K562 (cell line): ENCODE data around the gene DENND2A. TPM values are rescaled to one million over a fixed set of nuclear protein-coding genes. Genes with fewer than 3 reads are reported as not detected.

Experiments
- ATAC-seq: fragments of 200-7000 bp; cut with Tn5 transposase; 3 replicates; pipeline ENCODE4 v1.9.1; 2020; ENCODE audit warnings: moderate library complexity
- BruUV-seq: library from RNA; stranded (reverse); fragments of 400-500 nt; replicated peaks from 2 replicates; lab custom pipeline; 2021; lab: Mats Ljungman, UMichigan
- CTCF ChIA-PET: fragments of 300-600 bp; formaldehyde crosslinking; extraction: SDS; loops from one replicate; lab custom pipeline; 2021; ENCODE audit warnings: low intra/inter-chr PET ratio; lab: Yijun Ruan, JAX
- POLR2A ChIA-PET: fragments of 300-600, 350-650 bp; sonication (Branson Sonifier 250); formaldehyde crosslinking; extraction: SDS; loops from one replicate; lab custom pipeline; 2021; ENCODE audit warnings: antibody characterized with exemption, inconsistent platforms; lab: Yijun Ruan, JAX
- DNase-seq, 4 experiments: peaks; one replicate each; pipeline versions ENCODE4 v3.0.0 to v3.0.0-alpha.2; 2011 to 2018; ENCODE audit warnings: low spot score in 3 of 4, mixed read lengths in 3 of 4; ENCODE audit errors: extremely low read depth in 1 of 4
- FAIRE-seq: peaks from 2 replicates; lab custom pipeline; 2011; peaks lifted over from hg19 to GRCh38; lab: Jason Lieb, UNC
- H2AFZ ChIP-seq: 2 replicates; pipeline ENCODE4 v1.6.0; 2011; ENCODE audit warnings: low read depth, low read length, control low read depth, inconsistent platforms
- H3K27ac ChIP-seq: fragments of 200-600 bp; 3 replicates; pipeline ENCODE4 v1.8.0; 2011; ENCODE audit warnings: low read depth, mild to moderate bottlenecking, control low read depth, inconsistent platforms, low read length, moderate library complexity, mixed read lengths; ENCODE audit errors: extremely low read depth
- H3K27me3 ChIP-seq, 2 experiments: fragments of 300-600 bp in 1 of 2; 2 replicates in 1 of 2; 3 replicates in 1 of 2; pipeline versions ENCODE4 v1.6.0 to v1.8.0; 2011; ENCODE audit warnings: inconsistent platforms in 2 of 2, low read length in 2 of 2, mild to moderate bottlenecking in 1 of 2, mixed read lengths in 1 of 2, moderate library complexity in 1 of 2; ENCODE audit not compliant: control insufficient read depth in 2 of 2, insufficient read depth in 2 of 2
- H3K36me3 ChIP-seq: fragments of 300-600 bp; 3 replicates; pipeline ENCODE4 v1.8.0; 2011; ENCODE audit warnings: mild to moderate bottlenecking, low read length, inconsistent platforms; ENCODE audit not compliant: control insufficient read depth, insufficient read depth
- H3K4me1 ChIP-seq, 2 experiments: fragments of 200-600 bp in 1 of 2; replicated peaks in 1 of 2; 2 replicates in 1 of 2; 3 replicates in 1 of 2; pipeline versions ENCODE4 v1.5.1 to v1.8.0; 2011; ENCODE audit warnings: inconsistent platforms in 2 of 2, low read length in 2 of 2, mild to moderate bottlenecking in 1 of 2, mixed read lengths in 1 of 2, moderate library complexity in 1 of 2; ENCODE audit not compliant: control insufficient read depth in 2 of 2, insufficient read depth in 2 of 2
- H3K4me2 ChIP-seq: 2 replicates; pipeline ENCODE4 v1.6.1; 2011; ENCODE audit warnings: low read length, control low read depth, inconsistent platforms, mixed read lengths; ENCODE audit not compliant: insufficient read depth
- H3K4me3 ChIP-seq: fragments of 200-600 bp; sonication (generic), shearing (Covaris generic); 2 replicates; pipeline ENCODE4 v1.5.1; 2016; ENCODE audit warnings: control low read depth, inconsistent platforms
- H3K79me2 ChIP-seq: fragments of 200-600 bp; 3 replicates; pipeline ENCODE4 v1.8.0; 2011; ENCODE audit warnings: low read length, inconsistent platforms; ENCODE audit not compliant: control insufficient read depth, insufficient read depth
- H3K9ac ChIP-seq, 2 experiments: 2 replicates each; pipeline versions ENCODE4 v1.6.0 to v1.6.1; 2011; ENCODE audit warnings: low read depth in 2 of 2, low read length in 2 of 2, control low read depth in 1 of 2, inconsistent platforms in 1 of 2, mild to moderate bottlenecking in 1 of 2, mixed read lengths in 1 of 2; ENCODE audit not compliant: insufficient read depth in 1 of 2
- H3K9me1 ChIP-seq: one replicate; pipeline ENCODE4 v1.6.0; 2011; ENCODE audit warnings: inconsistent platforms, mild to moderate bottlenecking, low read length, moderate library complexity; ENCODE audit not compliant: control insufficient read depth, insufficient read depth
- H3K9me3 ChIP-seq: replicated peaks from 2 replicates; pipeline ENCODE4 v1.5.1; 2011; ENCODE audit warnings: low read depth, low read length, inconsistent platforms; ENCODE audit not compliant: control insufficient read depth, insufficient read depth
- H4K20me1 ChIP-seq: replicated peaks from 2 replicates; pipeline ENCODE4 v1.6.1; 2011; ENCODE audit warnings: low read length, inconsistent platforms, mixed read lengths; ENCODE audit not compliant: control insufficient read depth, insufficient read depth
- CEBPG ChIP-seq, 3 experiments: fragments of 200-800 bp in 1 of 3; sonication (Bioruptor generic) in 1 of 3; sonication (generic) in 1 of 3; formaldehyde crosslinking in 1 of 3; IDR thresholded peaks in 2 of 3; conservative IDR thresholded peaks in 1 of 3; 2 replicates each; pipeline versions ENCODE4 v1.6.1 to v1.8.0; 2016 to 2022; ENCODE audit warnings: missing compliant biosample characterization in 2 of 3, missing genetic modification characterization in 2 of 3, mild to moderate bottlenecking in 1 of 3, missing genetic modification reagents in 1 of 3
- ETS2 ChIP-seq: IDR thresholded peaks from 2 replicates; pipeline ENCODE4 v1.6.1; 2016; ENCODE audit warnings: borderline replicate concordance, missing genetic modification characterization, mild to moderate bottlenecking, moderate library complexity, missing compliant biosample characterization; ENCODE audit not compliant: poor library complexity, severe bottlenecking
- HOXB6 ChIP-seq: fragments of 250-450 bp; sonication (Bioruptor Pico); IDR thresholded peaks from 2 replicates; pipeline ENCODE4 v1.5.1; 2022; ENCODE audit warnings: mild to moderate bottlenecking, borderline replicate concordance
- WGBS: fragments of 100-300 bp; shearing (Covaris generic); methylation state at CpG from one replicate; pipeline ENCODE4 v1.1.6; 2016; ENCODE audit warnings: low coverage, mixed read lengths; ENCODE audit not compliant: insufficient coverage; ENCODE audit errors: missing lambda C conversion rate; 5-methylcytosine and 5-hydroxymethylcytosine counted together
- in situ Hi-C: fragments of 300-500 bp; cut with MboI; formaldehyde crosslinking; loops from 4 replicates; pipeline ENCODE4 v1.15.0; 2018; ENCODE audit warnings: inconsistent platforms, mixed read lengths
- intact Hi-C: fragments of 100-400 bp; cut with micrococcal nuclease; formaldehyde crosslinking; loops from 2 replicates; pipeline ENCODE4 v1.14.2; 2022
- polyA plus RNA-seq, 8 experiments: library from polyadenylated mRNA; depleted of rRNA in 4 of 8; stranded (reverse) in 5 of 8; unstranded in 3 of 8; fragments of >200 nt; fragmentation: Nextera tagmentation in 2 of 8; fragmentation: Illumina TruSeq in 1 of 8; extraction: Ambion mirVana in 2 of 8; extraction: Trizol in 1 of 8; gene quantifications; 2 replicates each; pipeline versions ENCODE4 v1.2.1 to v1.2.3, GENCODE V29; 2011 to 2014; ENCODE audit warnings: inconsistent platforms in 1 of 8, missing spikeins in 1 of 8
- total RNA-seq, 7 experiments: library from RNA; depleted of rRNA in 6 of 7; stranded (reverse); fragments of >200 nt in 6 of 7; fragmentation: Illumina TruSeq in 2 of 7; extraction: Trizol in 2 of 7; gene quantifications; 2 replicates each; pipeline versions ENCODE4 v1.2.1 to v1.2.3, GENCODE V29; 2011 to 2021; ENCODE audit warnings: low replicate concordance in 1 of 7
- TF ChIP-seq, protein P1 (sequence below), 2 experiments: IDR thresholded peaks in 1 of 2; conservative IDR thresholded peaks in 1 of 2; 2 replicates each; pipeline ENCODE4 v1.6.1; 2016; ENCODE audit warnings: low read depth in 2 of 2, mild to moderate bottlenecking in 1 of 2, missing compliant biosample characterization in 1 of 2, missing genetic modification characterization in 1 of 2, moderate library complexity in 1 of 2

The DENND2A gene
- total and polyA plus RNA-seq, 9 of the 15 experiments (the other 6 are each of a cell fraction or from before 2014, with no cell fraction given) = not detected

DNA sequence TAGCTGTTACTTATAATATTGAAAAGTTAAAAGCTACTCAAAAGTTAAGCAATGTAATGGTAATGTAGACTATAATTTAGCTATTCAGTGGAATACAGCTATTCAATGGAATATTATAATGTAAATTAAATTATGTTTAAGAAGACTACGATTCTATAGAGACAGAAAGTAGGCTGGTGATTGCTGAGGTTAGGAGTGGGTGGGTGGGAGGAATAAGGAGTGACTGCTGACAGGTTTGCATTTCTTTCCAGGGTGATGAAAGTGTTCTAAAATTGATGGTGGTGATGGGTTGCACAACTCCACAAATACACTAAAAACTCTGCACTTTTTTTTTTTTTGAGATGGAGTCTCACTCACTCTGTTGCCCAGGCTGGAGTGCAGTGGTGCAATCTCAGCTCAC lies 21.4 kb downstream of the DENND2A start:
- Histone ChIP-seq H3K4me2 (no peak overlapping the region), H3K9me1 (no peaks in the 10 kb centered on the region), H3K27ac (no peak overlapping the region), H3K36me3 (no peaks in the 10 kb centered on the region), H3K27me3 (peaks cover 50 to 68% of the 10 kb centered on the region in 2 experiments), H2AFZ (no peak overlapping the region), H3K79me2 (no peaks in the 10 kb centered on the region), H3K9ac (no peak overlapping the region), H3K4me1 (no peaks in the 10 kb centered on the region; a peak in 2 of 5 replicates), H4K20me1 (0 out of 2 replicates have a peak, but pooled peaks cover 3% of the 10 kb centered on the region), H3K4me3 (no peak overlapping the region), H3K9me3 (no peaks in the 10 kb centered on the region)
- TF ChIP-seq, protein P1, sequence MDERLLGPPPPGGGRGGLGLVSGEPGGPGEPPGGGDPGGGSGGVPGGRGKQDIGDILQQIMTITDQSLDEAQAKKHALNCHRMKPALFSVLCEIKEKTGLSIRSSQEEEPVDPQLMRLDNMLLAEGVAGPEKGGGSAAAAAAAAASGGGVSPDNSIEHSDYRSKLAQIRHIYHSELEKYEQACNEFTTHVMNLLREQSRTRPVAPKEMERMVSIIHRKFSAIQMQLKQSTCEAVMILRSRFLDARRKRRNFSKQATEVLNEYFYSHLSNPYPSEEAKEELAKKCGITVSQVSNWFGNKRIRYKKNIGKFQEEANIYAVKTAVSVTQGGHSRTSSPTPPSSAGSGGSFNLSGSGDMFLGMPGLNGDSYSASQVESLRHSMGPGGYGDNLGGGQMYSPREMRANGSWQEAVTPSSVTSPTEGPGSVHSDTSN (CRISPR knock-in tag; IDR thresholded peaks at IDR 0.05; ENCODE audit: low read depth) = no peak
- TF ChIP-seq, protein P1 (tag; conservative IDR thresholded peaks at IDR 0.05; ENCODE audit: low read depth) = peak; percentile 35; the same call in 1 of the 2 replicates
- TF ChIP-seq HOXB6 (CRISPR knock-in tag) (no peak), ETS2 (tag) (no peak), CEBPG (CRISPR knock-in tag; IDR thresholded peaks at IDR 0.05) (no peak), CEBPG (tag; conservative IDR thresholded peaks at IDR 0.05 in 1 of 2, IDR thresholded peaks at IDR 0.05 in 1 of 2) (peak; percentile 36 to 44; a peak in 1 of 4 replicates)
- intact Hi-C loops = no loop called here
- FAIRE-seq (no peak), DNase-seq (no peak), ATAC-seq (no peak)
- ChIA-PET POLR2A (no interaction called here), CTCF (interaction anchor here (0.5 kb wide), 1 partner anchor 1180 kb away, joined by 3 read pairs; no protein-coding TSS in a partner anchor)
- BruUV-seq = no TSS peak
- 0% methylated on average over 1 of the region's 1 CpG for WGBS
- in situ Hi-C loops = no loop called here
